Activated CD8-positive, alpha-beta T cell treated with anti-CD3 and anti-CD28 coated beads for 36 hours (primary cell): ENCODE measurements around the gene RIPPLY3. TPM values are rescaled to one million over a fixed set of nuclear protein-coding genes. Genes with fewer than 3 reads are reported as not detected.

Experiments
- ATAC-seq: fragments of 200-7000 bp; cut with Tn5 transposase; one replicate; pipeline ENCODE4 v1.10.0; 2021; ENCODE audit warnings: mild to moderate bottlenecking, moderate library complexity
- CTCF ChIA-PET: fragments of 350-600 bp; sonication (Branson Sonifier 250); formaldehyde crosslinking; loops from one replicate; lab custom pipeline; 2021; ENCODE audit warnings: antibody characterized with exemption; lab: Charles Lee
- POLR2A ChIA-PET: fragments of 350-600 bp; sonication (Branson Sonifier 250); formaldehyde crosslinking; loops from one replicate; lab custom pipeline; 2021; ENCODE audit warnings: antibody characterized with exemption; lab: Charles Lee
- DNase-seq: peaks from one replicate; pipeline ENCODE4 v3.0.0-alpha.2; 2020
- H3K27ac Mint-ChIP-seq: one replicate; pipeline ENCODE4 v1.8.0; 2021; ENCODE audit warnings: mild to moderate bottlenecking, mixed read lengths
- H3K27me3 Mint-ChIP-seq: one replicate; pipeline ENCODE4 v1.8.0; 2021; ENCODE audit warnings: mixed read lengths
- H3K36me3 Mint-ChIP-seq: one replicate; pipeline ENCODE4 v1.8.0; 2021; ENCODE audit warnings: low read depth, mixed read lengths
- H3K4me1 Mint-ChIP-seq: one replicate; pipeline ENCODE4 v1.8.0; 2021; ENCODE audit warnings: low read depth, mixed read lengths
- H3K4me3 Mint-ChIP-seq: one replicate; pipeline ENCODE4 v1.8.0; 2021; ENCODE audit warnings: mild to moderate bottlenecking, moderate library complexity, mixed read lengths
- H3K9me3 Mint-ChIP-seq: one replicate; pipeline ENCODE4 v1.8.0; 2021; ENCODE audit warnings: mixed read lengths
- CTCF ChIP-seq: fragments of 200-600 bp; IDR thresholded peaks from one replicate; pipeline ENCODE4 v1.8.0; 2022; ENCODE audit warnings: antibody characterized with exemption, mild to moderate bottlenecking
- intact Hi-C: fragments of 100-400 bp; cut with micrococcal nuclease; formaldehyde crosslinking; loops from one replicate; pipeline ENCODE4 v1.10.0; 2022
- total RNA-seq, 2 experiments: library from RNA; stranded (reverse); gene quantifications; one replicate each; pipeline ENCODE4 v1.2.3, GENCODE V29; 2021

RIPPLY3 gene
- total RNA-seq, 2 experiments from 2014 or later = not detected

- TF ChIP-seq CTCF = no peak
- no peak overlapping the region for H3K4me3 Mint-ChIP-seq
- no peaks in the 10 kb centered on the region for H3K27me3 Mint-ChIP-seq
- no peaks in the 10 kb centered on the region for H3K36me3 Mint-ChIP-seq
- H3K27ac Mint-ChIP-seq = no peak overlapping the region
- CTCF ChIA-PET = no interaction called here
- H3K4me1 Mint-ChIP-seq = no peaks in the 10 kb centered on the region
- POLR2A ChIA-PET = interaction anchor here (1.0 kb wide), 1 partner anchor 22 kb away, joined by 3 read pairs; no protein-coding TSS in a partner anchor
- intact Hi-C loops = no loop called here
- DNase-seq (no peak), ATAC-seq (no peak)
- H3K9me3 Mint-ChIP-seq = no peaks in the 10 kb centered on the region
These were observed 29.7 kb downstream of the RIPPLY3 start for GRCh38 chr21:37036177-37036576.

- CTCF ChIA-PET = interaction anchor here (1.0 to 1.5 kb wide), 2 partner anchors 30 to 63 kb away, joined by 3 to 4 read pairs; no protein-coding TSS in a partner anchor
- no peaks in the 10 kb centered on the region for H3K9me3 Mint-ChIP-seq
- no peak overlapping the region for H3K4me3 Mint-ChIP-seq
- no peak for DNase-seq
- POLR2A ChIA-PET = no interaction called here
- no peak for ATAC-seq
- no peaks in the 10 kb centered on the region for H3K36me3 Mint-ChIP-seq
- TF ChIP-seq CTCF = no peak
- H3K27ac Mint-ChIP-seq = no peak overlapping the region
- intact Hi-C loops = no loop called here
- H3K27me3 Mint-ChIP-seq = no peaks in the 10 kb centered on the region
- H3K4me1 Mint-ChIP-seq = no peaks in the 10 kb centered on the region
These were observed 33.0 kb downstream of the RIPPLY3 start for GRCh38 chr21:37039411-37040075.

DNA sequence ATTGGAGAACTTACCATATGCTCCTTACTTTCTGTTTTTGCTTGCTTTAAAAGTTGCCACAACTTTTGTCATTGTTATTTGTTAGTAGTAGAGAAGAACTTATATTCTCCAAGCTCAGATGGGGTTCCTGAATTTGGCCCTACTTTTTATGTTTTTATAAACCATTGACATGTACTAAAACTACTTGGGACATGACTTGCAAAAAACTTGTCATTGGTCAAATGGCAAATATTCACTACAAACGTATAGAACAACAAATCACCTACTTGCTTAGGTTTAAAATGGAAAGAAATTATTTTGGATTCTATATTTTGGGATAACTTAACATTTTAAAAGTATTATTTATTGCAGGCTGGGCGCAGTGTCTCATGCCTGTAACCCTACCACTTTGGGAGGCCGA, 33.7 kb downstream of the RIPPLY3 start:
- intact Hi-C loops = no loop called here
- H3K9me3 Mint-ChIP-seq = no peaks in the 10 kb centered on the region
- H3K36me3 Mint-ChIP-seq = no peaks in the 10 kb centered on the region
- no peak for TF ChIP-seq CTCF
- no peak overlapping the region for H3K27ac Mint-ChIP-seq
- H3K27me3 Mint-ChIP-seq = no peaks in the 10 kb centered on the region
- H3K4me3 Mint-ChIP-seq = no peak overlapping the region
- ATAC-seq = no peak
- no peak for DNase-seq
- POLR2A ChIA-PET = no interaction called here
- CTCF ChIA-PET = interaction anchor here (1.5 kb wide), 1 partner anchor 30 kb away, joined by 4 read pairs; no protein-coding TSS in a partner anchor
- peaks cover 5% of the 10 kb centered on the region for H3K4me1 Mint-ChIP-seq

DNA sequence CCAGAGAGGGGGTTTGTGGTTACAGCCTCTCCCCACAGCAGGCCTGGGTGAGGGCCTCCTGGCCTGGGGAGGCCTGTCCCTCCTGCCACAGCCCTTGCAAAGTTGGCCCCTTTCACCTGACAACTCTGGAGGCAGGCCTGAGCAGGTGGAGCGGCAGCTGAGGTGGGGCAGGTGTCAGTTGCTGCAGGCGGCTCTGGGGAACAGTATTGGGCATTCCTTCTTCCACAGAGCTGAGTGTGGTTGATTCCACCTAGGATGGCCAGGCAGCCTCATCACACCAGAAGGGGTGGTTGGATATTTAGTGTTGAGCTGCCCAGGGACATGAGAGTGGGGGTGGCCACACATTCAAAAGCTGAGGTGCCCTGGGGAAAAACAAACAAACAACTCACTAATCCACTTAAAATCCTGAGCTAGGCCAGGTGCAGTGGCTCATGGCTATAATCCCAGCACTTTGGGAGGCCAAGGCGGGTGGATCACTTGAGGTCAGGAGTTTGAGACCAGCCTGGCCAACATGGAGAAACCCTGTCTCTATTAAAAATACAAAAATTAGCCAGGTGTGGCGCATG, 35.3 kb downstream of the RIPPLY3 start:
- H3K9me3 Mint-ChIP-seq = no peaks in the 10 kb centered on the region
- H3K4me3 Mint-ChIP-seq = no peak overlapping the region
- CTCF ChIA-PET = interaction anchor here (0.9 kb wide), 1 partner anchor 35 kb away, joined by 3 read pairs; the partner anchor contains the start of gene RIPPLY3
- no peaks in the 10 kb centered on the region for H3K27me3 Mint-ChIP-seq
- DNase-seq (no peak), ATAC-seq (no peak)
- no peak overlapping the region for H3K27ac Mint-ChIP-seq
- H3K36me3 Mint-ChIP-seq = no peaks in the 10 kb centered on the region
- intact Hi-C loops = no loop called here
- TF ChIP-seq CTCF = no peak
- POLR2A ChIA-PET = no interaction called here
- H3K4me1 Mint-ChIP-seq = peaks cover 12% of the 10 kb centered on the region

DNA sequence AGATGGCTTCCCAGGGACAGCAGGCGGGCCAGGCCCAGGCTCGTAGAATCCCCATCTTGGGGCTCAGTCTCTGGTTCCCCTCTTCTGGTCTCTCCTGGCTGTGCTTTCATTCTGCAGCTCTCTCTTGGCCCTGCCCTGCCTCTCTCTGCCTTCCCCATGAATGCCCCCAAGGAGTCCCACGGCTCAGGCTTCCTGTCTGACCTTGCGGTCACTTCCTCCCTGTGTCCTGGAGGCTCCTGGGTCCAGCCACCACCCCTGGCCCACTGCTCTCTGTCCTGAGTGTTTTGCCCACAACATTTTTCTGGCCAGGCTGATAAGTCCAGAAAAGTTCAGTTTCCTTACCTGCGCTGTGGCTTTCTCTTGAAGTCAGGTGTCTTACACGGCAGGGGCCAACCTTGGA, 37.3 kb downstream of the RIPPLY3 start:
- POLR2A ChIA-PET = interaction anchor here (0.6 kb wide), 1 partner anchor 32 kb away, joined by 3 read pairs; no protein-coding TSS in a partner anchor
- no peaks in the 10 kb centered on the region for H3K36me3 Mint-ChIP-seq
- no peaks in the 10 kb centered on the region for H3K27me3 Mint-ChIP-seq
- H3K27ac Mint-ChIP-seq = no peak overlapping the region
- ATAC-seq (no peak), DNase-seq (no peak)
- H3K4me1 Mint-ChIP-seq = peaks cover 12% of the 10 kb centered on the region
- no peak for TF ChIP-seq CTCF
- no peak overlapping the region for H3K4me3 Mint-ChIP-seq
- intact Hi-C loops = no loop called here
- CTCF ChIA-PET = no interaction called here
- no peaks in the 10 kb centered on the region for H3K9me3 Mint-ChIP-seq
